IPS-NIHi7 (cell line): ENCODE results near the gene DLL4.

Experiments used
- DNase-seq: peaks from one replicate; pipeline ENCODE4 v3.0.0; 2012; ENCODE audit warnings: mixed read lengths; ENCODE audit errors: extremely low spot score

DLL4 gene

GRCh38 chr15:40928821-40929659, at the start of gene DLL4:
TSS of gene DLL4 (plus strand) at chr15:40929340. CDS start at chr15:40929669, 329 bp downstream.
- DNase-seq: peak; percentile 78

DNA sequence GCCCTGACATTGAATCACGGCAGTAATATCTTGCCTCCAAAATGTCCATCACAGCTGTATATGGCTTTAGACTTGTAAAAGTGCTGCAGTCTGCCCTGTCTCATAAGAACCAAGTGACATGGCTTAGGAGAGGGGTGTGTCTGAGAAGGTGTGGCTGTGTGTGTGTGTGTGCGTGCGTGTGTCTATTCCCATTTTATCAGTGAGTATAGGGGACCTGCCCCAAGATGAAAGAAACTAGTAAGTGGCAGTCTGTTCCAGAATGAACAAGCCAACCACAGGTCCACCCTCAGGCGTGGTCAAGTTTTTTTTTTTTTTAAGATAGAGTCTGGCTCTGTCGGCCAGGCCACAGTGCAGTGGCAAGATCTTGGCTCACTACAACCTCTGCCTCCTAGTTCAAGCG, 49.5 kb upstream of the DLL4 start:
- DNase-seq: no peak

GRCh38 chr15:40881351-40881750, 47.8 kb upstream of the DLL4 start:
- no peak for DNase-seq

- no peak for DNase-seq
Measured at GRCh38 chr15:40886586-40886985, 42.6 kb upstream of the DLL4 start.

- no peak for DNase-seq
Measured at GRCh38 chr15:40889112-40889511, 40.0 kb upstream of the DLL4 start.

GRCh38 chr15:40891138-40891537, 38.0 kb upstream of the DLL4 start:
- no peak for DNase-seq

DNA sequence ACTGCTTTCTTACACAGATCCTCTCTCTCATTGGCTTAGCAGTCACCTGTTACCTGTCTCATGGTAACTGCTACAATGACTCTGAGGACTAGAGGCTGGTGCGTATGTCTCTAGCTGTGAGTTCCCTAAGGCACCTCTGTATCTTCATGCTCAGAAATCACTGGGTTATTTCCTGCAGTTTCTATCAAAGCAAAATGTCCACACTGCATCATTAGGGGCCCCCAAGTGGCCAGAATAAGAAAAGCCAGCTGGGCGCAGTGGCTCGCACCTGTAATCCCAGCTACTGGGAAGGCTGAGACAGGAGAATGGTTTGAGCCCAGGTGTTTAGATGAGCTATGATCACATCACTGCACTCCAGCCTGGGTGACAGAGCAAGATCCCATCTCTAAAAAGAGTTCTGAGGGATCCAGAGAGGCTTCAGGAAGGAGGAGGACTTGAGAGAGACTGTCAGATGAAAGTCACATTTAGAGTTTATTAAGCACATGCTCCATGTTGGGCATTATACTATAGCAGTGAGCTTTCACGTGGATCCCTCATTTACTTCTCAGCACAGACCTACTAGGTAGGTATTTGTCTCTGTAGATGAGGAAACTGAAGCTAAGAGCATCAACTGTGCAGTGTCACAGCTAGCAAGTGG, 37.2 kb upstream of the DLL4 start:
- no peak for DNase-seq

DNA sequence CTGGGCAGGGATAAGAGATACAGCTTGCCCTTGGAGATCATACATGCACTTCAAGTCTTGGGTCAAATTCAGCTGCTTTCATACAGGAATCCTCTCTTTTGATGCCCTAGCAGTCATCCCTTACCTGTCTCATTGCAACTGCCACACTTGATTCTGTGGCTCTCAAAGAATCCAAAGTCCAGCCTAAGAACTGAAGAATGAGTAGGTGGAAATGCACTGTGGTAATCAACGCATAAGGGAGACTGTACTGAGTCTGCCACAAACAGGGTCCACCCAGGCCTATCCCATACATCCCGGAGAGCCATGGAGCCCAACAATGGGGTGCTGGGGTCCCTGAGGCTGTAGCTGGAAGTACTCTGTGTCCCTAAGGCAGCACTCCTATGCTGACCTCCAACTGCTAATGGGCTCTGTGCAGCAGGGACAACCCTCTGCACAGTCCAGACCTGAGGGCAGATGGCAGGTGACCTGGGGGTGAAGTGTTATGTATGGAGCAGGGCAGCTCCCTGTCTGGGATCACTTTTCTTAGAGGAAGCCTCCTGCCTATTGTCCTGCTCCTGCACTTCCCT, 36.6 kb upstream of the DLL4 start:
- no peak for DNase-seq

GRCh38 chr15:40893019-40893670, 36.0 kb upstream of the DLL4 start:
- DNase-seq: no peak

DNA sequence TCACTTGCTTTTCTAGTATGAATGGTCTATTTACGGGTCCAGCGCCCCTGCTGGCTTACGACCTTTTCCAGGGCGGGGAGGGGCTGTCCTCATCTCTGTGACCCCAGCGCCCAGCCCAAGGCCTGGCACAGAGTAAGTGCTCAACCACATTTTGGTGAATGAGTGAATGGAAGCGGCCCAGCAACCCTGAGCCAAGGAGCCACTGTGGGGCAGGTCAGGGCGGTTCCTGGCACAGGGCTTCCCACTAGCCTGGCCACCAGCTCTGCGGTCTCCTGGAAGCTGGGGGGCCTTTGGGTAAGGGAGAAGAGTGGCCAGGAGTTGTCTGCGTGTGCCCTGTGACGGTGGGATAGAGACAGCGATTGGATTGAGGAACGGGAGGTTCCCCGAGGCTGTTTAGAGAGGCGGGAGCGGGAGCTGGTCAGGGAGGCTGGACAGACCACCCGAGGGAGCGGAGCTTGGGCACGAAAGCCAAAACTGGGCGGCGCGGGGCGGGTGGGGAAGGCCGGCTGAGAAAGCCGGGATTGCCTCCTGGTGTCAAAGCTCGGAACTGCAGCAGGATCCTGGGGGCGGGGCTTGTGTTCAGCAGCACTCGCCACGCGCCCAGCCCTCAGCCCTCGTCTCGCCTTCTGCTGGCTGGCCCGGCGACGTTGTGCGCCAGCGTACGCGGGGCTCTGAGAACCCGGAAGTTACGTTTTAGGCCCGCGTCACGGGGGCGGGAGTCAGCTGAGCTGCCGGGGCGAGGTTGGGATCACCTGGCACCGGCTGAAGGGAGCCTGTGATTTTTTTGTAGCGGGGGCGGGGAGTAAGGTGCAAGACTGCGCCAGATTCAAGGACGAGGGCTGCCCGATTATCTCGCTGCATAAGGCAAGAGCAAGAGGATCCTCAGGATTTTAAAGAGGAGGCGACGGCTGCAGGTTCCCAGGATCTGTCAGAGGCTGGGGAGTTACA, 35.1 kb upstream of the DLL4 start, which contains the start of gene VPS18:
TSS of gene VPS18 (plus strand) at position 718 of the 948 bp plus-strand sequence. CDS start 319 bp downstream, outside the sequence.
- peak; percentile 95 for DNase-seq

- DNase-seq: peak; percentile 71
Measured at GRCh38 chr15:40894681-40895448, 34.3 kb upstream of the DLL4 start.

DNA sequence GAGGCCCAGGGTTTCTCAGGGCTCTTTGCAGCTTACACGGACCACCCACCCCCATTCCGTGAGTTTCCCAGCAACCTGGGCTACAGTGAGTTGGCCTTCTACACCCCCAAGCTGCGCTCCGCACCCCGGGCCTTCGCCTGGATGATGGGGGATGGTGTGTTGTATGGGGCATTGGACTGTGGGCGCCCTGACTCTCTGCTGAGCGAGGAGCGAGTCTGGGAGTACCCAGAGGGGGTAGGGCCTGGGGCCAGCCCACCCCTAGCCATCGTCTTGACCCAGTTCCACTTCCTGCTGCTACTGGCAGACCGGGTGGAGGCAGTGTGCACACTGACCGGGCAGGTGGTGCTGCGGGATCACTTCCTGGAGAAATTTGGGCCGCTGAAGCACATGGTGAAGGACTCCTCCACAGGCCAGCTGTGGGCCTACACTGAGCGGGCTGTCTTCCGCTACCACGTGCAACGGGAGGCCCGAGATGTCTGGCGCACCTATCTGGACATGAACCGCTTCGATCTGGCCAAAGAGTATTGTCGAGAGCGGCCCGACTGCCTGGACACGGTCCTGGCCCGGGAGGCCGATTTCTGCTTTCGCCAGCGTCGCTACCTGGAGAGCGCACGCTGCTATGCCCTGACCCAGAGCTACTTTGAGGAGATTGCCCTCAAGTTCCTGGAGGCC, 29.5 kb upstream of the DLL4 start:
- DNase-seq: no peak

GRCh38 chr15:40900256-40901052, 28.7 kb upstream of the DLL4 start:
- DNase-seq: no peak

DNA sequence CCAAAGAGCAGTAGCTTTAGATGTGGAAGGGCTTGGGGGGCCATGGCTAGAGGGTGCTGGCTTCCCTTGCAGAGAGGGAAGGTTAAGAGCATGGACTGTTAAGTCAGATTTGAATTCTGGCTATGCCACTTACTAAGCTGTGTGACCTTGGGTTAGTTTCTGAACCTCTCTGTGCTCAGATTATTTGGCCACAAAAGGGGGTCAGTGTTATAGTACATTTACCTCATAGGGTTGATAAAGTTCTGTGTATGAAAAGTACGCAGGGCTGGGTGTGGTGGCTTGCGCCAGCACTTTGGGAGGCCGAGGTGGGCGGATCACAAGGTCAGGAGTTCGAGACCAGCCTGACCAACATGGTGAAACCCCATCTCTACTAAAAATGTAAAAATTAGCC, 28.1 kb upstream of the DLL4 start:
- DNase-seq: no peak

DNA sequence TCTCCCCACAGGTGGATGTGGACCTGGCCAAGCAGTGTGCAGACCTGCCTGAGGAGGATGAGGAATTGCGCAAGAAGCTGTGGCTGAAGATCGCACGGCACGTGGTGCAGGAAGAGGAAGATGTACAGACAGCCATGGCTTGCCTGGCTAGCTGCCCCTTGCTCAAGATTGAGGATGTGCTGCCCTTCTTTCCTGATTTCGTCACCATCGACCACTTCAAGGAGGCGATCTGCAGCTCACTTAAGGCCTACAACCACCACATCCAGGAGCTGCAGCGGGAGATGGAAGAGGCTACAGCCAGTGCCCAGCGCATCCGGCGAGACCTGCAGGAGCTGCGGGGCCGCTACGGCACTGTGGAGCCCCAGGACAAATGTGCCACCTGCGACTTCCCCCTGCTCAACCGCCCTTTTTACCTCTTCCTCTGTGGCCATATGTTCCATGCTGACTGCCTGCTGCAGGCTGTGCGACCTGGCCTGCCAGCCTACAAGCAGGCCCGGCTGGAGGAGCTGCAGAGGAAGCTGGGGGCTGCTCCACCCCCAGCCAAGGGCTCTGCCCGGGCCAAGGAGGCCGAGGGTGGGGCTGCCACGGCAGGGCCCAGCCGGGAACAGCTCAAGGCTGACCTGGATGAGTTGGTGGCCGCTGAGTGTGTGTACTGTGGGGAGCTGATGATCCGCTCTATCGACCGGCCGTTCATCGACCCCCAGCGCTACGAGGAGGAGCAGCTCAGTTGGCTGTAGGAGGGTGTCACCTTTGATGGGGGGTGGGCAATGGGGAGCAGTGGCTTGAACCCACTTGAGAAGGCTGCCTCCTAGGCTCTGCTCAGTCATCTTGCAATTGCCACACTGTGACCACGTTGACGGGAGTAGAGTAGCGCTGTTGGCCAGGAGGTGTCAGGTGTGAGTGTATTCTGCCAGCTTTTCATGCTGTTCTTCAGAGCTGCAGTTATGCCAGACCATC, 26.3 kb upstream of the DLL4 start:
- no peak for DNase-seq

- no peak for DNase-seq
Measured at GRCh38 chr15:40904552-40905201, 24.5 kb upstream of the DLL4 start.
